Left ventricle myocardium inferior (tissue), 1 donor: ENCODE data around the gene LRRC26. TPM values are rescaled to one million over a fixed set of nuclear protein-coding genes. Genes with fewer than 3 reads are reported as not detected.

Source experiments
- DNase-seq: peaks from one replicate; pipeline ENCODE4 v3.0.0-alpha.2; 2020
- H3K27ac ChIP-seq: fragments of 200-600 bp; replicated peaks from 2 replicates; pipeline ENCODE4 v1.8.0; 2021
- H3K27me3 ChIP-seq: fragments of 200-600 bp; 2 replicates; pipeline ENCODE4 v1.8.0; 2021; ENCODE audit warnings: low read depth
- H3K36me3 ChIP-seq: fragments of 200-600 bp; 2 replicates; pipeline ENCODE4 v1.8.0; 2021
- H3K4me1 ChIP-seq: fragments of 200-600 bp; 2 replicates; pipeline ENCODE4 v1.8.0; 2021
- H3K4me3 ChIP-seq: fragments of 200-600 bp; 2 replicates; pipeline ENCODE4 v1.8.0; 2021; ENCODE audit warnings: mild to moderate bottlenecking, moderate library complexity
- H3K9me3 ChIP-seq: fragments of 200-600 bp; replicated peaks from 2 replicates; pipeline ENCODE4 v1.8.0; 2021
- CTCF ChIP-seq: fragments of 200-600 bp; IDR thresholded peaks from 2 replicates; pipeline ENCODE4 v1.8.0; 2021; ENCODE audit warnings: antibody characterized with exemption, mild to moderate bottlenecking, borderline replicate concordance
- intact Hi-C: fragments of 100-400 bp; cut with micrococcal nuclease; formaldehyde crosslinking; loops from one replicate; pipeline ENCODE4 v1.11.0; 2022
- total RNA-seq: library from RNA; stranded (reverse); fragmentation: NEBNext Ultra II Directional; extraction: Animal tissue kit (Norgen Biotek cat#: 25700); gene quantifications from one replicate; pipeline ENCODE4 v1.2.1, GENCODE V29; 2021
- donor health status: DM: no; HTN: yes; CAD: no; lungs with severe emphysema.

LRRC26 gene
- total RNA-seq, 1 donor from 2014 or later = not detected

GRCh38 chr9:137145731-137146526 is 23.9 kb downstream of the LRRC26 start:
- intact Hi-C loops = no loop called here
- DNase-seq = no peak
- H3K36me3 ChIP-seq = no peaks in the 10 kb centered on the region
- no peaks in the 10 kb centered on the region for H3K4me1 ChIP-seq
- no peak overlapping the region for H3K27ac ChIP-seq
- no peak overlapping the region for H3K4me3 ChIP-seq
- TF ChIP-seq CTCF = no peak
- H3K27me3 ChIP-seq = peaks cover 85% of the 10 kb centered on the region
- H3K9me3 ChIP-seq = no peaks in the 10 kb centered on the region

GRCh38 chr9:137143459-137143858 is 26.4 kb downstream of the LRRC26 start:
- no peak for TF ChIP-seq CTCF
- peaks cover 6% of the 10 kb centered on the region for H3K4me1 ChIP-seq
- H3K27me3 ChIP-seq = peaks cover 92% of the 10 kb centered on the region
- H3K4me3 ChIP-seq = no peak overlapping the region
- no peak overlapping the region for H3K27ac ChIP-seq
- no peak for DNase-seq
- no peaks in the 10 kb centered on the region for H3K9me3 ChIP-seq
- intact Hi-C loops = no loop called here
- H3K36me3 ChIP-seq = no peaks in the 10 kb centered on the region

GRCh38 chr9:137141976-137142936 is 27.6 kb downstream of the LRRC26 start:
- no peaks in the 10 kb centered on the region for H3K36me3 ChIP-seq
- intact Hi-C loops = no loop called here
- H3K4me3 ChIP-seq = no peak overlapping the region
- no peak for DNase-seq
- TF ChIP-seq CTCF = no peak
- H3K9me3 ChIP-seq = no peaks in the 10 kb centered on the region
- peaks cover 10% of the 10 kb centered on the region for H3K4me1 ChIP-seq
- peaks cover 92% of the 10 kb centered on the region for H3K27me3 ChIP-seq
- H3K27ac ChIP-seq = no peak overlapping the region

- Histone ChIP-seq H3K4me1 (peaks cover 10% of the 10 kb centered on the region), H3K36me3 (no peaks in the 10 kb centered on the region), H3K27ac (no peak overlapping the region), H3K4me3 (no peak overlapping the region), H3K9me3 (no peaks in the 10 kb centered on the region), H3K27me3 (peaks cover 92% of the 10 kb centered on the region)
- TF ChIP-seq CTCF = no peak
- no peak for DNase-seq
- intact Hi-C loops = no loop called here
Observed at GRCh38 chr9:137141050-137141810, 28.6 kb downstream of the LRRC26 start.
